Amygdala (tissue), 56 donors: Measurements from ENCODE around the gene COQ5.

Experiments
- DNase-seq, 56 donors: peaks; one replicate each; lab custom pipeline; 2025; lab: John Stamatoyannopoulos, UW

Gene COQ5

DNA sequence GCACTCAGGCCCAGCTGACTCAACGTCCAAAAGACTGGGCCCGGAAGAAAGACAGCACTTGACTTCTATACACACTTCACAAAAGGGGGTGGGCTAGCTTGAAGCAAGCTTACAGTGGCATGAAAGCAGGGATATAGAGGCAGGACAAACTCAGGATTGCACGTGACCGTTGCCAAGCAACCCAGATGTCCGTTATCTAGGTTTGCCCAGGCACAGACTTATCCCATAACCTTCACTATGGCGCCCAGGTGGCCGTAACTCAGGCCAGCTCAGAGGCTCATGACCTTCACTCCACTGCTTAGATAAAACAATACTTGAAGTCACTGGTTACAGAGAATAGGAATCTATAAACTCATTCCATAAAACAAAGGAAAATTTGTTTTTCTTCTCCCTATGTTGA lies 41.4 kb downstream of the COQ5 start:
- peak in 1 of 56 donors; percentile 41 for DNase-seq

GRCh38 chr12:120485961-120486881 lies 42.7 kb downstream of the COQ5 start:
- DNase-seq, result no peak

- no peak for DNase-seq
Measured at GRCh38 chr12:120483621-120484020, 45.3 kb downstream of the COQ5 start.

DNA sequence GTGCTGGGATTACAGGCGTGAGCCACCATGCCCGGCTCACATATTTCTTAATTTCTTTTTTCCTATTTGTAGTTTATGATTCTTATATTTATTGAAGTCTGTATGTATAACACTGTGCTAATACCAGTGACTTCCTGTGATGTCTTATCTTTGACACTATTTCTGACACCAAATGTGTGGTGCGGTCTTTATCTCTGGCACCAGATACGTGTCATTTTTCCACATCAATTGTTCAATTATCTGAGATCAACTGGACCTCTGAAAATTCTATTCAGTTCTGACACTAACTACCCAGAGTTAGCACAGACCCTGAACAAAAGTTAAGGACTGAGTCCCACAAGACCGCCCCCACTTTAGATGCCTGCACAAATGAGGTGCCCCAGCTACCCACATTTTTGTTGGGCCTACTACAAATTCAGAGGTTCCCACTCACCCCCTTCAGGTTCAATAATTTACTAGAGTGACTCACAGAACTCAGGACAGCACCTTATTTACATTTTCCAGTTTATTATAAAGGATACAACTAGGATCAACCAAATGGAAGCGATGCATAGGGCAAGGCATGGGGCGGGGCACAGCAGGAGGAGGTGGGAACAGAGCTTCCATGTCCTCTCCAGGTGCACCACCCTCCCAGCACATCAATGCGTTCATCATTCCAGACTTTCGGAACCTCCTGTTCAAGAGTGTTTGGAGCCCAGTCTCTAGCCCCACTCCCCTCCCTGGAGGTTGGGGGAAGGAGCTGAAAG lies 47.8 kb downstream of the COQ5 start:
- no peak for DNase-seq

- DNase-seq, result no peak
Measured at GRCh38 chr12:120480211-120480610, 48.7 kb downstream of the COQ5 start.

- no peak for DNase-seq
Measured at GRCh38 chr12:120479458-120479857, 49.5 kb downstream of the COQ5 start.

DNA sequence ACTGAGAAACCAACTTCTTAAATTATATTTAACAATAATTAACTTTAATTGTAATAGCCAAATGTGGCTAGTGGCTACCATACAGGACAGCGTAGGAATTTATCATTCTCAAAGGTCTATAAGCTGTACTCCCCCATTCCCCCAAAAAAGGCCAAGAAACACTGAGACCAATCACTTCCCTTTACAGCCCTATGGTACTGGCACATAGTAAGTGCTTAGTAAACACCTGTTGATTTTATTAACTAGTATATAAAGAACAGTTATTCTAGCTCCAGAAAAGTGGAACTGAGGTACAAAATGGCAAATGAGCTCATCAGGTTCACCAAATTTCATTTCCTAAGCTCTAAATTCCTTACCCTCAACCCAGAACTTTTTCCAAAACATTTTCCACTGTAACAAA lies 53.3 kb downstream of the COQ5 start:
- no peak for DNase-seq

GRCh38 chr12:120474616-120474960 lies 54.4 kb downstream of the COQ5 start:
- DNase-seq, result peak in 9 of 56 donors; percentile 5 to 22 (median 13)

GRCh38 chr12:120473807-120474615 lies 54.9 kb downstream of the COQ5 start:
- no peak for DNase-seq

- DNase-seq, result no peak
Measured at GRCh38 chr12:120472521-120472920, 56.4 kb downstream of the COQ5 start.

GRCh38 chr12:120470150-120470784 lies 58.7 kb downstream of the COQ5 start:
- DNase-seq, result no peak

DNA sequence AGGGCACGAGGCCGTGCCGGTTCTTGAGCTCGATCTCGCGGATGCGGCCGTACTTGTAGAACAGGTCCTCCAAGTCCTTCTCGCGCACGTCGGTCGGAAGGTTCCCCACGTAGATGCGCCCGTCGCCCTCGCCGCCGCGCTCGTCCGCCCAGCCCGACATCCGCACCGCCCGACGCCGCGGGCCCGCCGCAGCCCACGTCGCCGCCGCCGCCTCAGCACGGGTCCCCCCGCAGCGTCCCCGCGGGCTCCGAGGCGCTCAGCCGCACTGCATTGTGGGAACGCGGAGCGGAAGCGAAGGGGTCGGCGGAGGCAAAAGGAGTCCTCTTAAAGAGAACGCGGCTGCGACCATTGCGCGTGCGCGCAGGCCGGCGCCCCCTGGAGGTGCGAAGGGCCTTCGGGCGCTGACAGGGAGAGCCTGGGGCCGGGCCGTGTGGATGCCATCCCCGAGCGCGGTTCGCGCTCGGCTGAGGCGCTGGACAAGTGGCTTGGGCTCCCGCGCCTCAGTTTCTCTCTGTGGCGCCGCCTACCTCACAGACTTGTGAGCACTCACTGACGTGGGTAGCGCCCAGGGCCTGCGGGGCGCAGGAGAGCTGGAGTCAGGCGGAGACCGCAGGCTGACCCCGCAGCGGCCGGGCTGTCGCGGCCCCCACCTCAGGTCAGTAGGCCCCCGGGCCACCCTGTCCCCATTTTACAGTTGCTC lies 59.4 kb downstream of the COQ5 start, which contains the start of gene SRSF9:
Gene SRSF9 (minus strand): TSS at position 299 of the 700 bp plus-strand sequence. CDS start 139 bp downstream, at position 160.
- DNase-seq, result peak; percentile 47 to 96 (median 90)

GRCh38 chr12:120468821-120469449 lies 60.0 kb downstream of the COQ5 start:
- DNase-seq, result peak in 31 of 56 donors; percentile 11 to 75 (median 49)

GRCh38 chr12:120468325-120468820 lies 60.6 kb downstream of the COQ5 start:
- peak in 7 of 56 donors; percentile 11 to 41 (median 22) for DNase-seq

GRCh38 chr12:120467439-120467838 lies 61.5 kb downstream of the COQ5 start:
- no peak for DNase-seq

- DNase-seq, result peak in 8 of 56 donors; percentile 5 to 23 (median 12)
Measured at GRCh38 chr12:120466560-120467315, 62.2 kb downstream of the COQ5 start.

DNA sequence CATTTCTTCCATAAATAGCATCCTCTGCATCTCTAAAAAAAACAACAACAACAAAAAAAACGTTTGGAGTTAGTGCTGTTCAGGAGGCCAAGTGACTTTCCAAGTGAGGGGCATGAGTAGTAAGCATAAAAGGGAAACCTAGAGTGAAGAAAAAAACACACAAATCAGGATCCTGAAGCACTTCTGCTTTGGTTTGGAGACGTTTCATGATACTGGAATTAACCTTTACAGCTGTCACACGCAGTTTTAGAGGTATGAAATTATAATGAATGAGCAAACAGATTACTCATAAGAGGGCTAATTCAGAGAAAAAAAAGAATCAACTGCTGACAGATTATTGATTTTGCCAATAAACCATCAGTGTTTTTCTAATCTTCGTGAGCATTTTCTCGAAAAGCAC lies 63.2 kb downstream of the COQ5 start:
- DNase-seq, result no peak

GRCh38 chr12:120463712-120464111 lies 65.2 kb downstream of the COQ5 start:
- DNase-seq, result no peak
